ENCODE data around the gene GIMAP7. TPM values are rescaled to one million over a fixed set of nuclear protein-coding genes. Genes with fewer than 3 reads are reported as not detected.

Gene GIMAP7
- total and polyA plus RNA-seq, 3 donors from 2014 or later = 3.1 to 7.4 (median 3.4) TPM

- Histone ChIP-seq H3K27me3 (no peaks in the 10 kb centered on the region), H3K36me3 (ENCODE audit: low read depth, missing control alignments) (no peaks in the 10 kb centered on the region), H3K27ac (no peak overlapping the region), H3K4me3 (no peak overlapping the region), H3K9me3 (no peaks in the 10 kb centered on the region), H3K4me1 (no peaks in the 10 kb centered on the region)
- TF ChIP-seq CTCF (IDR thresholded peaks at IDR 0.05) (no peak), POLR2A (IDR thresholded peaks at IDR 0.05) (no peak)
- DNase-seq = no peak
- intact Hi-C loops (cut with DNase I; ENCODE audit: low total_unique reads) = no loop called here
Observed at GRCh38 chr7:150553163-150553562, 38.5 kb downstream of the GIMAP7 start.

- H3K4me1 ChIP-seq = no peaks in the 10 kb centered on the region
- H3K4me3 ChIP-seq = no peak overlapping the region
- TF ChIP-seq CTCF (IDR thresholded peaks at IDR 0.05) (no peak), POLR2A (IDR thresholded peaks at IDR 0.05) (no peak)
- WGBS, 2 donors = 60 to 66% methylated on average over 4 of the region's 4 CpGs
- no peak overlapping the region for H3K27ac ChIP-seq
- no peaks in the 10 kb centered on the region for H3K27me3 ChIP-seq
- DNase-seq = no peak
- intact Hi-C loops (cut with DNase I; ENCODE audit: low total_unique reads) = no loop called here
- H3K36me3 ChIP-seq (ENCODE audit: low read depth, missing control alignments) = no peaks in the 10 kb centered on the region
- no peaks in the 10 kb centered on the region for H3K9me3 ChIP-seq
Observed at GRCh38 chr7:150556521-150557138, 42.0 kb downstream of the GIMAP7 start.

DNA sequence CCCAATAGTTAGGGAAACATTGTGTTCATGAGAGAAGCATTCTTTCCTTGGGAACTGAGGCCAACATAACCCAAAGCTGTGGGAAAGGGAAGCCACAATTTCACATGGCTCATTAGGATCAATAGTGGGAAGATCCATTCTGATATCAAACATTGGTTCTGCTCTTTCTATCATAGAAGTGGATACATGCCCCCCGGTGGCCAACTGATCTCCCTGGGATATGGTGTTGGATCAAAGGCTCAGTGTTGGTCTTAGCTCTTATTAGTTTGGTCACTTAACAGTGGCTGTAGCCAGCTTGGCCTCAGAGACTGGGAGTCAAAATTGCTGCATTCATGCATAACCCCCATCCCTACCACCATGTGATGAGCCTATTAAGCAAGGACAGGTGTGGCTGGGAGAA, 45.8 kb downstream of the GIMAP7 start:
- intact Hi-C loops (cut with DNase I; ENCODE audit: low total_unique reads) = no loop called here
- Histone ChIP-seq H3K4me3 (no peak overlapping the region), H3K27me3 (no peaks in the 10 kb centered on the region), H3K9me3 (no peaks in the 10 kb centered on the region), H3K27ac (no peak overlapping the region), H3K36me3 (ENCODE audit: low read depth, missing control alignments) (no peaks in the 10 kb centered on the region), H3K4me1 (no peaks in the 10 kb centered on the region)
- WGBS, 2 donors = 50 to 57% methylated on average over 1 of the region's 1 CpG
- TF ChIP-seq POLR2A (IDR thresholded peaks at IDR 0.05) = no peak
- no peak for TF ChIP-seq CTCF (IDR thresholded peaks at IDR 0.05)
- DNase-seq = no peak

- Histone ChIP-seq H3K4me3 (no peak overlapping the region), H3K27ac (no peak overlapping the region), H3K4me1 (no peaks in the 10 kb centered on the region), H3K27me3 (no peaks in the 10 kb centered on the region), H3K9me3 (no peaks in the 10 kb centered on the region), H3K36me3 (ENCODE audit: low read depth, missing control alignments) (no peaks in the 10 kb centered on the region)
- 63 to 83% methylated on average over 2 of the region's 2 CpGs for WGBS, 2 donors
- TF ChIP-seq CTCF (IDR thresholded peaks at IDR 0.05) (no peak), POLR2A (IDR thresholded peaks at IDR 0.05) (no peak)
- no peak for DNase-seq
- intact Hi-C loops (cut with DNase I; ENCODE audit: low total_unique reads) = no loop called here
Observed at GRCh38 chr7:150562919-150563318, 48.2 kb downstream of the GIMAP7 start.

- Histone ChIP-seq H3K36me3 (ENCODE audit: low read depth, missing control alignments) (no peaks in the 10 kb centered on the region), H3K9me3 (no peaks in the 10 kb centered on the region), H3K4me1 (no peaks in the 10 kb centered on the region), H3K4me3 (no peak overlapping the region), H3K27me3 (no peaks in the 10 kb centered on the region), H3K27ac (no peak overlapping the region)
- intact Hi-C loops (cut with DNase I; ENCODE audit: low total_unique reads) = no loop called here
- no peak for TF ChIP-seq CTCF (IDR thresholded peaks at IDR 0.05)
- TF ChIP-seq POLR2A (IDR thresholded peaks at IDR 0.05) = no peak
- 57 to 61% methylated on average over 5 of the region's 5 CpGs for WGBS, 2 donors
- DNase-seq = no peak
Observed at GRCh38 chr7:150564006-150564405, 49.3 kb downstream of the GIMAP7 start.
